Upper lobe of left lung (tissue), 6 donors: ENCODE data around the gene DPP10. TPM values are rescaled to one million over a fixed set of nuclear protein-coding genes. Genes with fewer than 3 reads are reported as not detected.

Experiments
- ATAC-seq, 2 donors: fragments of 200-7000 bp; cut with Tn5 transposase; one replicate each; pipeline ENCODE4 v1.9.1; 2022; ENCODE audit warnings: mild to moderate bottlenecking in 2 of 2, moderate library complexity in 2 of 2; ENCODE audit not compliant: low FRiP score in 2 of 2
- DNase-seq, 2 donors: peaks; one replicate each; pipeline ENCODE4 v3.0.0-alpha.2; 2019 to 2020
- H3K27ac ChIP-seq, 4 donors: fragments of 200-600 bp; sonication (generic); one replicate each; pipeline ENCODE4 v1.5.1; 2016 to 2019
- H3K27me3 ChIP-seq, 4 donors: fragments of 200-600 bp; sonication (generic); one replicate each; pipeline ENCODE4 v1.5.1; 2017 to 2019
- H3K36me3 ChIP-seq, 4 donors: fragments of 200-600 bp; sonication (generic); one replicate each; pipeline ENCODE4 v1.5.1; 2016 to 2019
- H3K4me1 ChIP-seq, 4 donors: fragments of 200-600 bp; sonication (generic); one replicate each; pipeline ENCODE4 v1.5.1; 2018 to 2019
- H3K4me3 ChIP-seq, 4 donors: fragments of 200-600 bp; sonication (generic); one replicate each; pipeline ENCODE4 v1.5.1; 2017 to 2019; ENCODE audit warnings: mild to moderate bottlenecking in 2 of 4, moderate library complexity in 1 of 4
- H3K9me3 ChIP-seq, 4 donors: fragments of 200-600 bp; sonication (generic); one replicate each; pipeline ENCODE4 v1.5.1; 2018 to 2019
- EP300 ChIP-seq, 4 donors: sonication (generic); formaldehyde crosslinking; IDR thresholded peaks; one replicate each; pipeline ENCODE4 v1.5.1; 2017; ENCODE audit warnings: antibody characterized with exemption in 4 of 4, control low read depth in 2 of 4
- POLR2A ChIP-seq, 4 donors: fragments of 450-650 bp; IDR thresholded peaks; one replicate each; pipeline ENCODE4 v1.5.1; 2016 to 2017; ENCODE audit warnings: antibody characterized with exemption in 4 of 4, mild to moderate bottlenecking in 2 of 4
- POLR2AphosphoS5 ChIP-seq, 2 donors: sonication (generic); formaldehyde crosslinking; IDR thresholded peaks; one replicate each; pipeline ENCODE4 v1.5.1; 2017; ENCODE audit warnings: antibody characterized with exemption in 2 of 2
- WGBS, 2 donors: methylation state at CpG; one replicate each; pipeline ENCODE4 v1.1.5; 2017 to 2018; 5-methylcytosine and 5-hydroxymethylcytosine counted together
- total RNA-seq, 6 donors: library from RNA; depleted of rRNA in 4 of 6; stranded (reverse); fragments of >200 nt in 4 of 6; gene quantifications; one replicate each; pipeline versions ENCODE4 v1.1.0 to v1.2.1, GENCODE V29; 2016 to 2021
- TF ChIP-seq, protein P1 (sequence below), 6 experiments: fragments of 450-650 bp in 4 of 6; fragments of 200-600 bp in 2 of 6; sonication (generic) in 2 of 6; IDR thresholded peaks; one replicate each; pipeline ENCODE4 v1.5.1; 2016 to 2019; ENCODE audit warnings: antibody characterized with exemption in 6 of 6
- donor health status: DM: no; HTN: no; CAD: no; lungs with moderate emphysema.
- donor health status: DM: no; HTN: yes; CAD: no; lungs with severe emphysema.

The DPP10 gene
- total RNA-seq, 6 donors from 2014 or later = 0.46 to 1.7 (median 0.77) TPM; not detected in 2

DNA sequence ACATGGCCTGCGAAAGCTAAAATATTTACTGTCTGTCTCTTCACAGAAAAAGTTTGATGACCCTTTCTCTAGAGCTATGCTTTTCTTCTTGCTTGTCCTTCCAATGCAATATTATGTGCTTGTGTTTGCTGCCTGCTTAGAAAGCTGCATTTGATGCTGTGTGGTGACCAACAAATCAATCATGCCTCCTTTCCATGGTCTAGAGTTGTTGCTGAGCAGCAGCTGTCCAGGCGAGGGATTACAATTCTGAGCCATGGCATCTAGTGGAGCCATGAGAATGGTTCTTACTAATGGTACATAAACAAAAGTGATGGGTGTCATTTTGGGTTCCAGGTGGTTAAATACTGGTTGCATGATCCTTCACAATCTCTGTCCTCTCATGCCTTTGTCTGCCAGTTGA is 1142.1 kb downstream of the DPP10 start:
- TF ChIP-seq POLR2AphosphoS5 (IDR thresholded peaks at IDR 0.05) = no peak
- no peak for TF ChIP-seq POLR2A (IDR thresholded peaks at IDR 0.05)
- TF ChIP-seq EP300 (IDR thresholded peaks at IDR 0.05) = no peak
- TF ChIP-seq, protein P1, sequence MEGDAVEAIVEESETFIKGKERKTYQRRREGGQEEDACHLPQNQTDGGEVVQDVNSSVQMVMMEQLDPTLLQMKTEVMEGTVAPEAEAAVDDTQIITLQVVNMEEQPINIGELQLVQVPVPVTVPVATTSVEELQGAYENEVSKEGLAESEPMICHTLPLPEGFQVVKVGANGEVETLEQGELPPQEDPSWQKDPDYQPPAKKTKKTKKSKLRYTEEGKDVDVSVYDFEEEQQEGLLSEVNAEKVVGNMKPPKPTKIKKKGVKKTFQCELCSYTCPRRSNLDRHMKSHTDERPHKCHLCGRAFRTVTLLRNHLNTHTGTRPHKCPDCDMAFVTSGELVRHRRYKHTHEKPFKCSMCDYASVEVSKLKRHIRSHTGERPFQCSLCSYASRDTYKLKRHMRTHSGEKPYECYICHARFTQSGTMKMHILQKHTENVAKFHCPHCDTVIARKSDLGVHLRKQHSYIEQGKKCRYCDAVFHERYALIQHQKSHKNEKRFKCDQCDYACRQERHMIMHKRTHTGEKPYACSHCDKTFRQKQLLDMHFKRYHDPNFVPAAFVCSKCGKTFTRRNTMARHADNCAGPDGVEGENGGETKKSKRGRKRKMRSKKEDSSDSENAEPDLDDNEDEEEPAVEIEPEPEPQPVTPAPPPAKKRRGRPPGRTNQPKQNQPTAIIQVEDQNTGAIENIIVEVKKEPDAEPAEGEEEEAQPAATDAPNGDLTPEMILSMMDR (IDR thresholded peaks at IDR 0.05) = no peak
- Histone ChIP-seq H3K4me1 (no peaks in the 10 kb centered on the region), H3K36me3 (no peaks in the 10 kb centered on the region), H3K9me3 (no peaks in the 10 kb centered on the region), H3K4me3 (no peak overlapping the region), H3K27me3 (no peaks in the 10 kb centered on the region), H3K27ac (no peak overlapping the region)
- DNase-seq (no peak), ATAC-seq (no peak)
- WGBS, 2 donors = 86 to 91% methylated on average over 2 of the region's 2 CpGs

DNA sequence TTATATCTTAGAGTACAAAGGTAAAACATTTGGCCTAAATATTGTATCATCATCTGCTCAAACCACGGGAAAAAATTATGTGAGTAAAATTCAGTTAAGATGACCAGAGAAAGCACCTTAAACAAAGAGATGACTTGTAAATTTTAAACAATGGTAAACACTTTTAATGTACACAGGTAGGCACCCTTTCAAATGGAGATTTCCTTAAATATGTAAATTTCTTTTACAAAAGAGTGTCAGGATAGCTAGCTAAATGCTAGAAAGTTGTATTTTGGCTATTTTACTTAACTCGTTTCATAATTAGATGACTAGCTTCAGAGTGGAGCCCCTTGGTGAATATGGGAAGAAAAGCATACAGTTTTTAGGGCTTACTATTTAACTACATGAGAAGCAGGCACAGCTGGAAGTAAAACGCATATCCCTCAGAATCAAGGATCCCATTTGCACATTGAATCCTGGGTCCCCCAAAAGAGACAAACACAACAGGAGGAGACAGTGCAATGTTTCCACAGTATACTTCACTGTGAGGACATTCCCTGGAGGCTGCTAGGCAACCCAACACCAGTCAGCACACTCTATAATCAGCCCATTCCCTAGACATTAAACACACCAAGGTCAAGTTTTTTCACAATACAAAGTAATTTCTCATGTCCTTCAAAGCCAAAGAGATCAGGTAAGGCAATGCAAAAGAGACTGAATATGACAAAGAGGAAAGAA is 1154.4 kb downstream of the DPP10 start:
- no peaks in the 10 kb centered on the region for H3K4me1 ChIP-seq
- DNase-seq (no peak), ATAC-seq (no peak)
- peaks cover 0 to 14% (median 10%) of the 10 kb centered on the region in 4 donors for H3K9me3 ChIP-seq
- TF ChIP-seq POLR2A (IDR thresholded peaks at IDR 0.05) (no peak), POLR2AphosphoS5 (IDR thresholded peaks at IDR 0.05) (no peak), EP300 (IDR thresholded peaks at IDR 0.05) (no peak)
- TF ChIP-seq, protein P1 (IDR thresholded peaks at IDR 0.05) = no peak
- no peaks in the 10 kb centered on the region for H3K36me3 ChIP-seq
- H3K27me3 ChIP-seq = no peaks in the 10 kb centered on the region
- H3K27ac ChIP-seq = no peak overlapping the region
- WGBS, 2 donors = 55 to 63% methylated on average over 3 of the region's 3 CpGs
- no peak overlapping the region for H3K4me3 ChIP-seq

DNA sequence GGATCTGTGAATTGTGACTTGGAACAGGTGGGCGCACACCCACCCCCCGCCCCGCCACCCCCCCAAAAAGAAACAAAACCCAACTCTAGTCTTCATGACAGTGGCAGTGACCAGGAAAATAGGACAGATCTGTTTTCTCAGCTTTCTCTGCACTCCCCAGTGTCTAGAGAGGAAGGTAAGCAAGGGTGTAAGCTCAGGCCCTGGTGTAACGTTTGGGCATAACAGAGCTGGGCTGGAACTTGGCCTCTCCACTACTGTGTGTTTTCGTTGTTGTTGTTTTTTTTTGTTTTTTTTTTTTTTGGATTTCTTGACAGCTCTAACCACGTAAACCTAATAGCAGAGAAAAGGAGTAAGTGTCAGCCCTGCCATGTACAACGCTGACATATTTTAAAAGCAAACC is 1160.8 kb downstream of the DPP10 start:
- 82 to 83% methylated on average over 5 to 7 of the region's 7 CpGs for WGBS, 2 donors

DNA sequence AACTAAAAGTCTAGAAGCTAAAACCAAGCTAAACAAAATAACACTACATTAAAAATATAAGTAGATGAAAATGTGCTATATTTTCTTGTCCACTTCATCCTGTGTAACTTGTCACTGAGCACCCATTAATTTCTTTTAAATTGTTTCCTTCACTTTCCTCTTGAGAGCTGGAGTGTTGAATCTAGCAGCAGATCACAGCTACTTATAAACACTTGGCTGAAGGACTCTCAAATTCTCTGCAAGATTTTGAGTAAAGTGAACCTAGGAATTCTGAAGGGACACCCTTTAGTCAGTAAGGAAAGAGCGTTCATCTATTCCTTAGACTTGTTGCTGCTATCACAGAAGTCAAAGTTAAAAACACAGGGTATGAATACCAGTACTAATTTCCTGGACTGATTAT is 1163.9 kb downstream of the DPP10 start:
- no peaks in the 10 kb centered on the region for H3K36me3 ChIP-seq
- DNase-seq (no peak), ATAC-seq (no peak)
- no peaks in the 10 kb centered on the region for H3K9me3 ChIP-seq
- H3K27me3 ChIP-seq = no peaks in the 10 kb centered on the region
- no peak overlapping the region for H3K27ac ChIP-seq
- peaks cover 0 to 6% (median 0%) of the 10 kb centered on the region in 4 donors for H3K4me1 ChIP-seq
- TF ChIP-seq POLR2A (IDR thresholded peaks at IDR 0.05) = no peak
- H3K4me3 ChIP-seq = no peak overlapping the region
- WGBS, 2 donors = 33 to 41% methylated on average over 1 of the region's 1 CpG

More for the DNA sequence above, 1160.8 kb downstream of the DPP10 start:
- TF ChIP-seq, protein P1 (IDR thresholded peaks at IDR 0.05) = no peak
- TF ChIP-seq POLR2A (IDR thresholded peaks at IDR 0.05) = no peak
- no peak for TF ChIP-seq POLR2AphosphoS5 (IDR thresholded peaks at IDR 0.05)
- no peak for TF ChIP-seq EP300 (IDR thresholded peaks at IDR 0.05)
- no peaks in the 10 kb centered on the region for H3K9me3 ChIP-seq
- no peaks in the 10 kb centered on the region for H3K27me3 ChIP-seq
- no peaks in the 10 kb centered on the region for H3K36me3 ChIP-seq
- DNase-seq (no peak), ATAC-seq (no peak)
- H3K4me1 ChIP-seq = peaks cover 0 to 6% (median 0%) of the 10 kb centered on the region in 4 donors
- no peak overlapping the region for H3K4me3 ChIP-seq
- no peak overlapping the region for H3K27ac ChIP-seq

DNA sequence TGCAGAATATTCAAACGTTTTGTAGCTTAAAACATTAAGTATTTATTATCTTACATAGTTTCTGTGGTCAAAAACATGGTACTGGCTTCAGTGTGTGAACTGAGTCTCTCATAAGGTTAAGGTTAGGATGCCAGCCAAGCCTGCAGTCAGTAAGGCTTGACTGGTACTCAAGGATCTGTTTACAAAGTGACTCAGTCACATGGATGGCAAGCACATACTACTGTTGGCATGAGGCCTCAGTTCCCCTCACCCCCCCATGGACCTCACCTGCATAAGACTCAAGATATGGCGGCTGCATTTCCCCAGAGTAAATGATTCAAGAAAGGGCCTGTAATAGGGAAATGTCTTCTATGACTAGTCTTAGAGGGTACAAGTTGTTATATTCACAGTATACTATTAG is 1167.5 kb downstream of the DPP10 start:
- peak in 1 of 2 donors; percentile 57 for DNase-seq
- Histone ChIP-seq H3K27ac (no peak overlapping the region), H3K4me3 (no peak overlapping the region), H3K36me3 (no peaks in the 10 kb centered on the region), H3K27me3 (no peaks in the 10 kb centered on the region), H3K4me1 (peaks cover 0 to 6% (median 0%) of the 10 kb centered on the region in 4 donors), H3K9me3 (no peaks in the 10 kb centered on the region)
- WGBS, 2 donors = 35 to 56% methylated on average over 2 of the region's 2 CpGs
- ATAC-seq = peak; percentile 24 to 70
- no peak for TF ChIP-seq POLR2A (IDR thresholded peaks at IDR 0.05)
- TF ChIP-seq POLR2AphosphoS5 (IDR thresholded peaks at IDR 0.05) = no peak
- TF ChIP-seq, protein P1 (IDR thresholded peaks at IDR 0.05) = no peak
